IMR-90 (cell line): ENCODE measurements around the gene TRIP11. TPM values are rescaled to one million over a fixed set of nuclear protein-coding genes. Genes with fewer than 3 reads are reported as not detected.

ENCODE experiments used
- ATAC-seq: fragments of 200-7000 bp; cut with Tn5 transposase; 2 replicates; pipeline ENCODE4 v1.9.1; 2020; ENCODE audit warnings: low read depth, mild to moderate bottlenecking, moderate library complexity
- BruUV-seq: library from RNA; stranded (reverse); fragments of 400-500 nt; replicated peaks from 2 replicates; lab custom pipeline; 2021; lab: Mats Ljungman, UMichigan
- CTCF ChIA-PET: fragments of 300-600 bp; formaldehyde crosslinking; extraction: SDS; loops from one replicate; lab custom pipeline; 2021; ENCODE audit warnings: antibody characterized with exemption; lab: Yijun Ruan, JAX
- POLR2A ChIA-PET: fragments of 300-600 bp; sonication (Branson Sonifier 250); formaldehyde crosslinking; loops from one replicate; lab custom pipeline; 2022; ENCODE audit warnings: antibody characterized with exemption; ENCODE audit not compliant: unreplicated experiment; lab: Charles Lee
- DNase-seq: peaks from one replicate; pipeline ENCODE4 v3.0.0; 2013
- H2AFZ ChIP-seq: replicated peaks from 2 replicates; pipeline ENCODE3; 2013; ENCODE audit warnings: low read length, mild to moderate bottlenecking; ENCODE audit not compliant: poor library complexity
- H2AK5ac ChIP-seq: 2 replicates; pipeline ENCODE4 v1.6.1; 2013; ENCODE audit warnings: low read depth, low read length, inconsistent platforms
- H2AK9ac ChIP-seq: replicated peaks from 2 replicates; pipeline ENCODE3; 2013; ENCODE audit warnings: mild to moderate bottlenecking, low read depth, low read length, moderate library complexity; ENCODE audit not compliant: poor library complexity
- H2BK120ac ChIP-seq: 2 replicates; pipeline ENCODE4 v1.6.1; 2013; ENCODE audit warnings: low read depth, low read length, inconsistent platforms
- H2BK15ac ChIP-seq: 3 replicates; pipeline ENCODE4 v1.6.1; 2013; ENCODE audit warnings: low read depth, low read length, inconsistent platforms
- H2BK20ac ChIP-seq: 2 replicates; pipeline ENCODE4 v1.6.1; 2013; ENCODE audit warnings: low read depth, mild to moderate bottlenecking, inconsistent platforms, low read length, moderate library complexity
- H2BK5ac ChIP-seq: 2 replicates; pipeline ENCODE4 v1.6.1; 2013; ENCODE audit warnings: mild to moderate bottlenecking, low read depth, low read length, inconsistent platforms; ENCODE audit not compliant: poor library complexity, severe bottlenecking
- H3K14ac ChIP-seq: replicated peaks from 2 replicates; pipeline ENCODE4 v1.6.1; 2013; ENCODE audit warnings: low read depth, low read length, inconsistent platforms
- H3K18ac ChIP-seq: 2 replicates; pipeline ENCODE4 v1.6.1; 2013; ENCODE audit warnings: low read depth, low read length, control low read depth
- H3K23ac ChIP-seq: 2 replicates; pipeline ENCODE4 v1.6.1; 2013; ENCODE audit warnings: low read depth, low read length, inconsistent platforms
- H3K27ac ChIP-seq: 2 replicates; pipeline ENCODE4 v1.5.1; 2013; ENCODE audit warnings: mild to moderate bottlenecking, control low read depth, low read length; ENCODE audit not compliant: insufficient read depth
- H3K27me3 ChIP-seq: 2 replicates; pipeline ENCODE4 v1.6.1; 2013; ENCODE audit warnings: low read length; ENCODE audit not compliant: control insufficient read depth, insufficient read depth
- H3K36me3 ChIP-seq: 2 replicates; pipeline ENCODE4 v1.6.1; 2013; ENCODE audit warnings: low read length, mixed read lengths; ENCODE audit not compliant: control insufficient read depth, insufficient read depth
- H3K4ac ChIP-seq: 2 replicates; pipeline ENCODE4 v1.6.1; 2013; ENCODE audit warnings: low read depth, low read length, inconsistent platforms
- H3K4me1 ChIP-seq: 2 replicates; pipeline ENCODE4 v1.6.1; 2013; ENCODE audit warnings: low read length, mixed read lengths; ENCODE audit not compliant: control insufficient read depth, insufficient read depth
- H3K4me2 ChIP-seq: 2 replicates; pipeline ENCODE4 v1.6.1; 2013; ENCODE audit warnings: low read depth, mild to moderate bottlenecking, control low read depth, low read length, moderate library complexity
- H3K4me3 ChIP-seq: 2 replicates; pipeline ENCODE4 v1.5.1; 2013; ENCODE audit warnings: low read depth, mild to moderate bottlenecking, control low read depth, low read length, moderate library complexity; ENCODE audit not compliant: insufficient read depth
- H3K56ac ChIP-seq: 2 replicates; pipeline ENCODE4 v1.6.1; 2013; ENCODE audit warnings: low read length, inconsistent platforms; ENCODE audit not compliant: insufficient read depth; ENCODE audit errors: extremely low read depth
- H3K79me1 ChIP-seq, 2 experiments: 2 replicates each; pipeline ENCODE4 v1.6.1; 2013; ENCODE audit warnings: low read length in 2 of 2, inconsistent platforms in 1 of 2, low read depth in 1 of 2
- H3K9ac ChIP-seq: 2 replicates; pipeline ENCODE4 v1.6.1; 2013; ENCODE audit warnings: low read depth, low read length, control low read depth
- H3K9me1 ChIP-seq: 2 replicates; pipeline ENCODE4 v1.6.1; 2013; ENCODE audit warnings: low read length, inconsistent platforms; ENCODE audit not compliant: insufficient read depth
- H3K9me3 ChIP-seq: 2 replicates; pipeline ENCODE4 v1.6.1; 2013; ENCODE audit warnings: low read length; ENCODE audit not compliant: control insufficient read depth, insufficient read depth
- H4K20me1 ChIP-seq: 2 replicates; pipeline ENCODE4 v1.6.1; 2013; ENCODE audit warnings: low read length, inconsistent platforms; ENCODE audit not compliant: insufficient read depth
- H4K5ac ChIP-seq: 2 replicates; pipeline ENCODE4 v1.6.1; 2013; ENCODE audit warnings: mild to moderate bottlenecking, low read depth, low read length, control low read depth
- H4K8ac ChIP-seq, 2 experiments: 2 replicates each; pipeline ENCODE4 v1.6.1; 2013; ENCODE audit warnings: low read depth in 2 of 2, low read length in 2 of 2, control low read depth in 1 of 2, inconsistent platforms in 1 of 2
- H4K91ac ChIP-seq: 2 replicates; pipeline ENCODE4 v1.6.1; 2013; ENCODE audit warnings: low read depth, low read length, inconsistent platforms; ENCODE audit not compliant: insufficient read depth
- BHLHE40 ChIP-seq: fragments of 150-350 bp; IDR thresholded peaks from 2 replicates; pipeline ENCODE4 v1.6.1; 2016; ENCODE audit warnings: mild to moderate bottlenecking, low read depth, low read length
- CEBPB ChIP-seq: IDR thresholded peaks from 2 replicates; pipeline ENCODE4 v1.6.1; 2012; ENCODE audit warnings: low read depth, low read length, improper control_type of control experiment
- MAZ ChIP-seq: IDR thresholded peaks from 2 replicates; pipeline ENCODE4 v1.6.1; 2012; ENCODE audit warnings: low read depth, mild to moderate bottlenecking, low read length, improper control_type of control experiment, moderate library complexity, borderline replicate concordance
- MXI1 ChIP-seq: IDR thresholded peaks from 2 replicates; pipeline ENCODE4 v1.6.1; 2012; ENCODE audit warnings: low read depth, mild to moderate bottlenecking, low read length, moderate library complexity, borderline replicate concordance
- NFE2L2 ChIP-seq: fragments of 150-350 bp; IDR thresholded peaks from 2 replicates; pipeline ENCODE4 v1.6.1; 2016; ENCODE audit warnings: low read depth, mild to moderate bottlenecking, low read length
- POLR2A ChIP-seq: IDR thresholded peaks from 2 replicates; pipeline ENCODE4 v1.6.1; 2012; ENCODE audit warnings: mild to moderate bottlenecking, low read depth, low read length
- RAD21 ChIP-seq: IDR thresholded peaks from 2 replicates; pipeline ENCODE4 v1.6.1; 2012; ENCODE audit warnings: low read length, improper control_type of control experiment
- RFX5 ChIP-seq: IDR thresholded peaks from 2 replicates; pipeline ENCODE4 v1.8.0; 2012; ENCODE audit warnings: low read depth, mild to moderate bottlenecking, low read length, moderate library complexity
- SMC3 ChIP-seq: fragments of 150-350 bp; IDR thresholded peaks from 2 replicates; pipeline ENCODE4 v1.6.1; 2016; ENCODE audit warnings: low read depth, mild to moderate bottlenecking, antibody characterized with exemption, low read length, moderate library complexity
- dilution Hi-C: fragments of 300-500 bp; cut with HindIII; formaldehyde crosslinking; loops from one replicate; pipeline ENCODE4 v1.14.3; 2018; ENCODE audit warnings: low sequenced_read_pairs; ENCODE audit not compliant: unreplicated experiment
- in situ Hi-C: fragments of 300-500 bp; cut with MboI; formaldehyde crosslinking; loops from 3 replicates; pipeline ENCODE4 v1.14.3; 2019; ENCODE audit warnings: low sequenced_read_pairs, inconsistent platforms, mixed read lengths
- intact Hi-C: fragments of 100-400 bp; cut with micrococcal nuclease; formaldehyde crosslinking; loops from 2 replicates; pipeline ENCODE4 v1.10.0; 2022
- polyA plus RNA-seq, 3 experiments: library from polyadenylated mRNA; depleted of rRNA; stranded (reverse); fragments of >200 nt; gene quantifications; 2 replicates each; pipeline ENCODE4 v1.2.3, GENCODE V29; 2012; ENCODE audit warnings: low replicate concordance in 1 of 3
- total RNA-seq: library from RNA; depleted of rRNA; stranded (reverse); fragments of >200 nt; gene quantifications from 2 replicates; pipeline ENCODE4 v1.2.3, GENCODE V29; 2012
- TF ChIP-seq, protein P1 (sequence below): fragments of 150-350 bp; IDR thresholded peaks from 2 replicates; pipeline ENCODE4 v1.6.1; 2016; ENCODE audit warnings: low read depth, mild to moderate bottlenecking, low read length, moderate library complexity, borderline replicate concordance

TRIP11 gene
- total and polyA plus RNA-seq, 2 of the 4 experiments (the other 2 are of a cell fraction), result 6.8 to 83.5 TPM

DNA sequence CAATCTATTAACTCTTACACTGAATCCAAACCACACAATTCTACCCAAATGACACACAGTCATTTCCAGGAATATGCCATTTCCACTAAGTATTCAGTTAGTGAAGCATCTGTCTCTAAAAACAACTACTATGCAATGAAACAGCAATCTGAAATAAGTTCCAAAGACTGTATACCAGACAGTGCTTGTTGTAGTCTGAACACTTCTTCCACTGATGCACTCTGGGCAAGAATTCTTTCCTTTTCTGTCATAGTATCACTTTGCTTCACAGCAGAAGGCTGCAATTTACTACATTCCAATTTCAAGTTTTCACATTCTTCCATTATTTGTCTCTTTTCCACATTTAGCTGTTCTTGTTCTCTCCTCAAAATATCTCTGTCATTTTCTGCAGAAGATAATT lies 25.8 kb downstream of the TRIP11 start:
- Histone ChIP-seq H3K36me3 (peaks cover 20% of the 10 kb centered on the region), H3K9ac (no peak overlapping the region), H4K20me1 (no peaks in the 10 kb centered on the region), H4K8ac (no peak overlapping the region), H2AK5ac (no peak overlapping the region), H4K5ac (no peak overlapping the region), H3K14ac (no peak overlapping the region), H3K23ac (no peak overlapping the region), H3K9me3 (no peaks in the 10 kb centered on the region), H3K18ac (no peak overlapping the region), H3K4me3 (no peak overlapping the region), H2BK120ac (no peak overlapping the region), H3K4me1 (no peaks in the 10 kb centered on the region), H3K27me3 (no peaks in the 10 kb centered on the region), H2AK9ac (no peak overlapping the region), H2BK20ac (no peak overlapping the region), H3K4me2 (no peak overlapping the region), H3K9me1 (no peaks in the 10 kb centered on the region), H2BK15ac (no peak overlapping the region), H2AFZ (no peak overlapping the region), H3K4ac (no peak overlapping the region), H4K91ac (no peak overlapping the region), H3K56ac (no peak overlapping the region), H3K79me1 (peaks cover 8 to 20% of the 10 kb centered on the region in 2 experiments; a peak in 3 of 4 replicates), H2BK5ac (no peak overlapping the region), H3K27ac (no peak overlapping the region)
- no peak for TF ChIP-seq BHLHE40
- TF ChIP-seq CEBPB, result no peak
- no peak for TF ChIP-seq POLR2A
- no peak for TF ChIP-seq NFE2L2
- TF ChIP-seq, protein P1, sequence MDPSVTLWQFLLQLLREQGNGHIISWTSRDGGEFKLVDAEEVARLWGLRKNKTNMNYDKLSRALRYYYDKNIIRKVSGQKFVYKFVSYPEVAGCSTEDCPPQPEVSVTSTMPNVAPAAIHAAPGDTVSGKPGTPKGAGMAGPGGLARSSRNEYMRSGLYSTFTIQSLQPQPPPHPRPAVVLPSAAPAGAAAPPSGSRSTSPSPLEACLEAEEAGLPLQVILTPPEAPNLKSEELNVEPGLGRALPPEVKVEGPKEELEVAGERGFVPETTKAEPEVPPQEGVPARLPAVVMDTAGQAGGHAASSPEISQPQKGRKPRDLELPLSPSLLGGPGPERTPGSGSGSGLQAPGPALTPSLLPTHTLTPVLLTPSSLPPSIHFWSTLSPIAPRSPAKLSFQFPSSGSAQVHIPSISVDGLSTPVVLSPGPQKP, result no peak
- no peak for TF ChIP-seq RAD21
- TF ChIP-seq SMC3, result no peak
- no peak for TF ChIP-seq RFX5
- no peak for TF ChIP-seq MAZ
- TF ChIP-seq MXI1, result no peak
- ChIA-PET CTCF (no interaction called here), POLR2A (no interaction called here)
- no TSS peak for BruUV-seq
- dilution Hi-C loops, result no loop called here
- intact Hi-C loops, result no loop called here
- in situ Hi-C loops, result loop anchor here (25.0 kb wide), 1 partner anchor 527 kb away; no protein-coding TSS in a partner anchor
- ATAC-seq (0 out of 2 replicates have a peak, but pooled peaks have one; percentile 32), DNase-seq (no peak)
